GM12878 (cell line): ENCODE results near the gene VIPR2. TPM values are rescaled to one million over a fixed set of nuclear protein-coding genes. Genes with fewer than 3 reads are reported as not detected.

Source experiments
- ATAC-seq: fragments of 200-7000 bp; cut with Tn5 transposase; 3 replicates; pipeline ENCODE4 v1.9.1; 2020; ENCODE audit warnings: mild to moderate bottlenecking, moderate library complexity
- BruUV-seq: library from RNA; stranded (reverse); fragments of 400-500 nt; replicated peaks from 2 replicates; lab custom pipeline; 2021; lab: Mats Ljungman, UMichigan
- CTCF ChIA-PET: fragments of 300-600 bp; sonication (Branson Sonifier 250); formaldehyde crosslinking; extraction: SDS; loops from one replicate; lab custom pipeline; 2021; ENCODE audit warnings: inconsistent platforms; lab: Yijun Ruan, JAX
- POLR2A ChIA-PET: fragments of 350-600 bp; formaldehyde crosslinking; extraction: SDS; loops from one replicate; lab custom pipeline; 2021; ENCODE audit warnings: inconsistent platforms; lab: Charles Lee
- RAD21 ChIA-PET: fragments of 300-600 bp; sonication (Branson Sonifier 250); formaldehyde crosslinking; loops from one replicate; lab custom pipeline; 2023; ENCODE audit warnings: antibody characterized with exemption; ENCODE audit not compliant: unreplicated experiment; lab: Charles Lee
- SMC1A ChIA-PET: fragments of 300-600 bp; sonication (Branson Sonifier 250); formaldehyde crosslinking; loops from one replicate; lab custom pipeline; 2023; ENCODE audit not compliant: unreplicated experiment, uncharacterized antibody; lab: Charles Lee
- DNase-seq: peaks from one replicate; pipeline ENCODE4 v3.0.0-alpha.2; 2011; ENCODE audit warnings: low read depth, low spot score
- FAIRE-seq: peaks from 3 replicates; lab custom pipeline; 2011; peaks lifted over from hg19 to GRCh38; lab: Jason Lieb, UNC
- H2AFZ ChIP-seq: 2 replicates; pipeline ENCODE4 v1.6.0; 2011; ENCODE audit warnings: low read depth, low read length, control low read depth; ENCODE audit not compliant: control insufficient read depth
- H3K27ac ChIP-seq: 2 replicates; pipeline ENCODE4 v1.5.1; 2011; ENCODE audit warnings: control low read depth; ENCODE audit not compliant: control insufficient read depth, insufficient read depth
- H3K27me3 ChIP-seq, 2 experiments: replicated peaks in 1 of 2; 2 replicates each; pipeline versions ENCODE4 v1.6.0 to v1.6.1; 2011; ENCODE audit warnings: low read length in 1 of 2; ENCODE audit not compliant: control insufficient read depth in 2 of 2, insufficient read depth in 2 of 2
- H3K36me3 ChIP-seq, 2 experiments: 2 replicates each; pipeline ENCODE4 v1.5.1; 2011; ENCODE audit warnings: low read length in 1 of 2; ENCODE audit not compliant: control insufficient read depth in 2 of 2, insufficient read depth in 2 of 2
- H3K4me1 ChIP-seq: 2 replicates; pipeline ENCODE4 v1.6.1; 2011; ENCODE audit warnings: mild to moderate bottlenecking, low read length, moderate library complexity, mixed read lengths; ENCODE audit not compliant: control insufficient read depth, insufficient read depth
- H3K4me2 ChIP-seq: 2 replicates; pipeline ENCODE4 v1.6.0; 2011; ENCODE audit warnings: control low read depth; ENCODE audit not compliant: control insufficient read depth, insufficient read depth
- H3K4me3 ChIP-seq: fragments of 200-600 bp; sonication (generic); 2 replicates; pipeline ENCODE4 v1.5.1; 2016
- H3K79me2 ChIP-seq: 2 replicates; pipeline ENCODE4 v1.6.0; 2011; ENCODE audit warnings: low read length; ENCODE audit not compliant: control insufficient read depth, insufficient read depth
- H3K9ac ChIP-seq: 2 replicates; pipeline ENCODE4 v1.8.0; 2011; ENCODE audit warnings: low read length, control low read depth, mixed read lengths; ENCODE audit not compliant: control insufficient read depth, insufficient read depth
- H3K9me3 ChIP-seq: replicated peaks from 3 replicates; pipeline ENCODE4 v1.5.1; 2011; ENCODE audit warnings: mild to moderate bottlenecking, low read length; ENCODE audit not compliant: control insufficient read depth, insufficient read depth
- H4K20me1 ChIP-seq: 2 replicates; pipeline ENCODE4 v1.6.0; 2011; ENCODE audit not compliant: control insufficient read depth, insufficient read depth
- CBFB ChIP-seq: IDR thresholded peaks from 2 replicates; pipeline ENCODE4 v1.6.1; 2016; ENCODE audit warnings: antibody characterized with exemption, low read depth
- CBX3 ChIP-seq: fragments of 200-600 bp; sonication (generic); IDR thresholded peaks from 2 replicates; pipeline ENCODE4 v1.6.1; 2016; ENCODE audit warnings: low read depth, borderline replicate concordance
- HDAC2 ChIP-seq: fragments of 200-600 bp; sonication (generic); IDR thresholded peaks from 2 replicates; pipeline ENCODE4 v1.6.1; 2017
- IKZF1 ChIP-seq: fragments of 450-650 bp; conservative IDR thresholded peaks from 2 replicates; pipeline ENCODE4 v1.6.1; 2017; ENCODE audit warnings: antibody characterized with exemption, mild to moderate bottlenecking
- IKZF2 ChIP-seq, 2 experiments: fragments of 450-650 bp; IDR thresholded peaks; 2 replicates each; pipeline ENCODE4 v1.6.1; 2017; ENCODE audit warnings: mild to moderate bottlenecking in 2 of 2, moderate library complexity in 2 of 2
- KLF5 ChIP-seq: fragments of 450-650 bp; IDR thresholded peaks from 2 replicates; pipeline ENCODE4 v1.6.1; 2014; ENCODE audit warnings: mild to moderate bottlenecking; ENCODE audit not compliant: partially characterized antibody
- MEF2B ChIP-seq: fragments of 450-650 bp; IDR thresholded peaks from 2 replicates; pipeline ENCODE4 v1.6.1; 2018; ENCODE audit warnings: mild to moderate bottlenecking, moderate library complexity; ENCODE audit not compliant: partially characterized antibody, poor library complexity, severe bottlenecking
- NBN ChIP-seq: fragments of 450-650 bp; IDR thresholded peaks from 2 replicates; pipeline ENCODE4 v1.6.1; 2016
- NFYB ChIP-seq: IDR thresholded peaks from 2 replicates; pipeline ENCODE4 v1.6.1; 2011; ENCODE audit warnings: low read depth, mild to moderate bottlenecking, low read length, improper control_type of control experiment, moderate library complexity; ENCODE audit not compliant: insufficient read depth
- NR2C2 ChIP-seq: IDR thresholded peaks from 2 replicates; pipeline ENCODE4 v1.6.1; 2011; ENCODE audit warnings: borderline replicate concordance, low read depth; ENCODE audit not compliant: control insufficient read depth, insufficient read length
- PAX8 ChIP-seq: fragments of 450-650 bp; IDR thresholded peaks from 2 replicates; pipeline ENCODE4 v1.6.1; 2017; ENCODE audit warnings: mild to moderate bottlenecking, moderate library complexity
- POU2F2 ChIP-seq: IDR thresholded peaks from 3 replicates; pipeline ENCODE4 v1.6.1; 2011; ENCODE audit warnings: low read depth, mild to moderate bottlenecking, low read length, borderline replicate concordance
- RELA ChIP-seq: fragments of 450-650 bp; IDR thresholded peaks from 2 replicates; pipeline ENCODE4 v1.8.0; 2014; ENCODE audit warnings: borderline replicate concordance; ENCODE audit not compliant: partially characterized antibody
- SIX5 ChIP-seq: IDR thresholded peaks from 2 replicates; pipeline ENCODE4 v1.6.1; 2011; ENCODE audit warnings: mild to moderate bottlenecking, low read depth, low read length, moderate library complexity; ENCODE audit not compliant: severe bottlenecking
- SMC3 ChIP-seq: IDR thresholded peaks from 2 replicates; pipeline ENCODE4 v1.6.1; 2011; ENCODE audit warnings: low read length, improper control_type of control experiment, borderline replicate concordance
- SREBF1 ChIP-seq: IDR thresholded peaks from 2 replicates; pipeline ENCODE4 v1.6.1; 2012; ENCODE audit warnings: mild to moderate bottlenecking, low read length
- SUPT20H ChIP-seq: IDR thresholded peaks from 2 replicates; pipeline ENCODE4 v1.6.1; 2011; ENCODE audit warnings: low read depth, mild to moderate bottlenecking, low read length, moderate library complexity, borderline replicate concordance; ENCODE audit not compliant: control insufficient read depth
- USF1 ChIP-seq: IDR thresholded peaks from 2 replicates; pipeline ENCODE4 v1.6.1; 2011; ENCODE audit warnings: borderline replicate concordance, low read depth, mild to moderate bottlenecking, moderate library complexity, mixed read lengths, low read length; ENCODE audit not compliant: insufficient read depth; ENCODE audit errors: extremely low read length
- ZBTB4 ChIP-seq: fragments of 450-650 bp; formaldehyde crosslinking; IDR thresholded peaks from 2 replicates; pipeline ENCODE4 v1.4.0; 2022; ENCODE audit warnings: mild to moderate bottlenecking, moderate library complexity
- WGBS: methylation state at CpG from one replicate; pipeline ENCODE4 v1.1.6; 2016; ENCODE audit warnings: low lambda C conversion rate; ENCODE audit not compliant: insufficient replicate concordance, insufficient coverage; ENCODE audit errors: missing lambda C conversion rate; 5-methylcytosine and 5-hydroxymethylcytosine counted together
- in situ Hi-C: fragments of 300-500 bp; cut with MboI; formaldehyde crosslinking; loops from 9 replicates; pipeline ENCODE4 v1.14.3; 2018; ENCODE audit warnings: mixed read lengths
- intact Hi-C: fragments of 100-400 bp; cut with micrococcal nuclease; formaldehyde crosslinking; loops from one replicate; pipeline ENCODE4 v1.14.2; 2022; ENCODE audit not compliant: unreplicated experiment
- polyA plus RNA-seq, 11 experiments: library from polyadenylated mRNA; depleted of rRNA in 4 of 11; unstranded in 6 of 11; stranded (reverse) in 5 of 11; fragments of >200 nt; fragmentation: Nextera tagmentation in 4 of 11; fragmentation: Illumina TruSeq in 1 of 11; extraction: Ambion mirVana in 4 of 11; extraction: Trizol in 1 of 11; gene quantifications; 1 replicate in 1 of 11; 2 replicates in 10 of 11; pipeline versions ENCODE4 v1.2.1 to v1.2.3, GENCODE V29; 2011 to 2016; ENCODE audit warnings: inconsistent platforms in 2 of 11, missing spikeins in 2 of 11, low read depth in 1 of 11
- total RNA-seq, 4 experiments: library from RNA; depleted of rRNA in 3 of 4; stranded (reverse); fragments of >200 nt in 3 of 4; fragmentation: Illumina TruSeq in 1 of 4; extraction: Trizol in 1 of 4; gene quantifications; 2 replicates each; pipeline versions ENCODE4 v1.2.1 to v1.2.3, GENCODE V29; 2013 to 2021

The VIPR2 gene
- total and polyA plus RNA-seq, 10 of the 15 experiments (the other 5 are each of a cell fraction or from before 2014, with no cell fraction given), result not detected

- 38% methylated on average over 22 of the region's 23 CpGs for WGBS
- ChIA-PET CTCF (no interaction called here), SMC1A (no interaction called here), POLR2A (no interaction called here), RAD21 (no interaction called here)
- Histone ChIP-seq H3K4me1 (no peaks in the 10 kb centered on the region), H3K9ac (no peak overlapping the region), H3K4me2 (no peak overlapping the region), H4K20me1 (no peaks in the 10 kb centered on the region), H3K27ac (no peak overlapping the region), H3K9me3 (no peaks in the 10 kb centered on the region; the same call in 2 of the 3 replicates), H3K4me3 (no peak overlapping the region), H3K79me2 (no peaks in the 10 kb centered on the region), H3K36me3 (no peaks in the 10 kb centered on the region)
- DNase-seq, result no peak
- ATAC-seq, result no peak
- intact Hi-C loops (no loop called here), in situ Hi-C loops (no loop called here)
- no peak for FAIRE-seq
- no TSS peak for BruUV-seq
- no peak for TF ChIP-seq CBFB
- no peak for TF ChIP-seq SUPT20H
- no peak for TF ChIP-seq MEF2B
- TF ChIP-seq SREBF1, result no peak
- TF ChIP-seq USF1, result no peak
- TF ChIP-seq NR2C2, result no peak
- TF ChIP-seq IKZF2 (IDR thresholded peaks at IDR 0.05), result no peak
- TF ChIP-seq NFYB, result no peak
- no peak for TF ChIP-seq SMC3
- no peak for TF ChIP-seq RELA
- no peak for TF ChIP-seq PAX8
- TF ChIP-seq KLF5, result no peak
- TF ChIP-seq ZBTB4, result no peak
- TF ChIP-seq CBX3, result no peak
- no peak for TF ChIP-seq IKZF1
- no peak for TF ChIP-seq POU2F2
- no peak for TF ChIP-seq NBN
- TF ChIP-seq HDAC2, result no peak
- TF ChIP-seq SIX5, result no peak
- TF ChIP-seq, all 136 proteins: peak for 0
- no peaks in the 10 kb centered on the region for H3K27me3 ChIP-seq
- H2AFZ ChIP-seq, result no peak overlapping the region
Observed at GRCh38 chr7:159097661-159098423, 46.8 kb downstream of the VIPR2 start.
